ENCODE data around the gene APLP2.

DNA sequence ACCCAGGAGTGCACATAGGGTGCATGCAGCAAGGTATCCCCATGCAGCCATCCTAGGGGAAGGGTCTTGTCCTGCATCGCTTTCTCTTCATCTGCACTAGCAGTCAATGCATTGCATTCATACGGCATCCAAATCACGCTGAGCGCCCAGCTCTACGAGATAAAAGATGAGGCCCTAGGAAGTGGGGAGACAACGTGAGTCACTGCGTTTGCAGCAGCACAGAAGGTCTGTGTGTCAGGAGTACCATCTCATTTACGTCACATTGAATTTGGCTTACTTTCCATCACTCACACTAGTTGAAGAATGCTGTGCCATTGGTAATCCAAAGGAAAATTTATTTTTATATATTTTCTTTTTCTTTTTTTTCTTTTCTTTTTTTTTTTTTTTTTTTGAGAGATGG, 87.4 kb downstream of the APLP2 start:
- TF ChIP-seq, protein P1, sequence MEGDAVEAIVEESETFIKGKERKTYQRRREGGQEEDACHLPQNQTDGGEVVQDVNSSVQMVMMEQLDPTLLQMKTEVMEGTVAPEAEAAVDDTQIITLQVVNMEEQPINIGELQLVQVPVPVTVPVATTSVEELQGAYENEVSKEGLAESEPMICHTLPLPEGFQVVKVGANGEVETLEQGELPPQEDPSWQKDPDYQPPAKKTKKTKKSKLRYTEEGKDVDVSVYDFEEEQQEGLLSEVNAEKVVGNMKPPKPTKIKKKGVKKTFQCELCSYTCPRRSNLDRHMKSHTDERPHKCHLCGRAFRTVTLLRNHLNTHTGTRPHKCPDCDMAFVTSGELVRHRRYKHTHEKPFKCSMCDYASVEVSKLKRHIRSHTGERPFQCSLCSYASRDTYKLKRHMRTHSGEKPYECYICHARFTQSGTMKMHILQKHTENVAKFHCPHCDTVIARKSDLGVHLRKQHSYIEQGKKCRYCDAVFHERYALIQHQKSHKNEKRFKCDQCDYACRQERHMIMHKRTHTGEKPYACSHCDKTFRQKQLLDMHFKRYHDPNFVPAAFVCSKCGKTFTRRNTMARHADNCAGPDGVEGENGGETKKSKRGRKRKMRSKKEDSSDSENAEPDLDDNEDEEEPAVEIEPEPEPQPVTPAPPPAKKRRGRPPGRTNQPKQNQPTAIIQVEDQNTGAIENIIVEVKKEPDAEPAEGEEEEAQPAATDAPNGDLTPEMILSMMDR (IDR thresholded peaks at IDR 0.05; ENCODE audit: insufficient read depth, low read length, poor library complexity, severe bottlenecking), result no peak
- no peak for TF ChIP-seq EZH2phosphoT487 (conservative IDR thresholded peaks at IDR 0.05; ENCODE audit: low read length)
